Measurements from ENCODE around the gene IRX2.

DNA sequence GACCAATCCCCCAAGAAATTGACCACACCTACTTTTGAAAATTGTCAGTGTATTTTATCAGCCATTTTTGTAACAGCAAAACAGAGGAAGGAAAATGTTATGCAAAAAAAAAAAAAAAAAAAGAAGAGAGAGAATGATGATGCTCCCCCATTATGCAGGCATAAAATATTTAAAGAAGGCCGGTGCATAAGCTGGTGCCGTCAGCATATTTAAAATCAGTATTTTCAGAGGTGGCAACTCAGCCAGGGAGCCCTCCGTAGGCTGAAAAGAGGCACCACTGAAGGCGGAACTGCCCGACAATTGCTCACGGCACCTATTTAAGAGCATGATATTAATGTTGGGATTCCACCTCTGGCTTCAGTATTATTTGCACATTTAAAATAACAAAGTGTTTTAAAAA lies 33.4 kb downstream of the IRX2 start:
- no peak for TF ChIP-seq POLR2A (IDR thresholded peaks at IDR 0.05; ENCODE audit: low read depth, low read length)
- no peak for TF ChIP-seq RAD21 (IDR thresholded peaks at IDR 0.05; ENCODE audit: low read length)
- no peak for TF ChIP-seq CTCF (conservative IDR thresholded peaks at IDR 0.05; ENCODE audit: low read depth, low read length)
- TF ChIP-seq MAFK (IDR thresholded peaks at IDR 0.05; ENCODE audit: low read depth, low read length): no peak
- no peak for TF ChIP-seq RCOR1 (IDR thresholded peaks at IDR 0.05; ENCODE audit: insufficient replicate concordance, low read length)
